Sigmoid colon (tissue), 7 donors: ENCODE measurements around the gene GEMIN8. TPM values are rescaled to one million over a fixed set of nuclear protein-coding genes. Genes with fewer than 3 reads are reported as not detected.

Experiments used
- DNase-seq: peaks from one replicate; pipeline ENCODE4 v3.0.0-alpha.2; 2019
- H3K27ac ChIP-seq, 4 donors: fragments of 200-600 bp; sonication (generic); one replicate each; pipeline ENCODE4 v1.5.1; 2016 to 2019; ENCODE audit warnings: mild to moderate bottlenecking in 1 of 4
- H3K27me3 ChIP-seq, 3 donors: fragments of 200-600 bp; sonication (generic); one replicate each; pipeline ENCODE4 v1.5.1; 2019; ENCODE audit warnings: mild to moderate bottlenecking in 1 of 3
- H3K36me3 ChIP-seq, 4 donors: fragments of 200-600 bp; sonication (generic); one replicate each; pipeline ENCODE4 v1.5.1; 2016 to 2019
- H3K4me1 ChIP-seq, 4 donors: fragments of 200-600 bp; sonication (generic); one replicate each; pipeline ENCODE4 v1.5.1; 2017 to 2019
- H3K4me3 ChIP-seq, 4 donors: fragments of 200-600 bp; sonication (generic); one replicate each; pipeline ENCODE4 v1.5.1; 2017 to 2019; ENCODE audit warnings: mild to moderate bottlenecking in 2 of 4, moderate library complexity in 1 of 4
- H3K9me3 ChIP-seq, 4 donors: fragments of 200-600 bp in 3 of 4; sonication (generic) in 3 of 4; one replicate each; pipeline versions ENCODE4 v1.5.1 to v1.6.1; 2013 to 2019
- CTCF ChIP-seq, 4 experiments: fragments of 450-650 bp in 3 of 4; fragments of 200-600 bp in 1 of 4; IDR thresholded peaks; one replicate each; pipeline ENCODE4 v1.5.1; 2016 to 2019; ENCODE audit warnings: antibody characterized with exemption in 4 of 4, mild to moderate bottlenecking in 3 of 4, moderate library complexity in 2 of 4
- EP300 ChIP-seq, 4 donors: sonication (generic); formaldehyde crosslinking; IDR thresholded peaks; one replicate each; pipeline ENCODE4 v1.6.1; 2017; ENCODE audit warnings: antibody characterized with exemption in 4 of 4
- POLR2A ChIP-seq, 2 donors: fragments of 450-650 bp; IDR thresholded peaks; one replicate each; pipeline ENCODE4 v1.6.1; 2016; ENCODE audit warnings: antibody characterized with exemption in 2 of 2, mild to moderate bottlenecking in 2 of 2, moderate library complexity in 2 of 2
- POLR2AphosphoS5 ChIP-seq, 4 donors: sonication (generic); formaldehyde crosslinking; IDR thresholded peaks; one replicate each; pipeline ENCODE4 v1.6.1; 2017; ENCODE audit warnings: antibody characterized with exemption in 4 of 4
- WGBS, 2 donors: extraction: QIAGEN DNeasy Blood & Tissue Kit; methylation state at CpG; one replicate each; pipeline ENCODE4 v1.1.7; 2013; 5-methylcytosine and 5-hydroxymethylcytosine counted together
- intact Hi-C: fragments of 100-400 bp; cut with DNase I; formaldehyde crosslinking; loops from one replicate; pipeline ENCODE4 v1.15.1; 2023
- polyA plus RNA-seq, 3 donors: library from polyadenylated mRNA; stranded (reverse); fragments of 200-250 nt; gene quantifications; one replicate each; pipeline ENCODE4 v1.2.3, GENCODE V29; 2013
- total RNA-seq, 4 donors: library from RNA; depleted of rRNA; stranded (reverse); fragments of >200 nt; gene quantifications; one replicate each; pipeline ENCODE4 v1.1.0, GENCODE V29; 2016
- donor health status: healthy with polysubstance abuse.
- donor health status: Bipolar disorder and iron deficiency.
- donor health status: healthy.

Gene GEMIN8
- total and polyA plus RNA-seq, 7 donors, result 9.5 to 28.5 (median 19.3) TPM

- Histone ChIP-seq H3K36me3 (peaks cover 0 to 14% (median 0%) of the 10 kb centered on the region in 4 donors), H3K4me1 (no peaks in the 10 kb centered on the region), H3K27ac (no peak overlapping the region), H3K27me3 (no peaks in the 10 kb centered on the region), H3K4me3 (no peak overlapping the region), H3K9me3 (no peaks in the 10 kb centered on the region)
- no peak for DNase-seq
- 74 to 79% methylated on average over 10 of the region's 10 CpGs for WGBS, 2 donors
- TF ChIP-seq EP300 (IDR thresholded peaks at IDR 0.05) (no peak), POLR2A (IDR thresholded peaks at IDR 0.05) (no peak)
- intact Hi-C loops, result no loop called here
Observed at GRCh38 chrX:14006540-14006939, 23.2 kb downstream of the GEMIN8 start.

GRCh38 chrX:14003876-14004425 lies 25.7 kb downstream of the GEMIN8 start:
- intact Hi-C loops, result no loop called here
- DNase-seq, result no peak
- Histone ChIP-seq H3K9me3 (no peaks in the 10 kb centered on the region), H3K27ac (no peak overlapping the region), H3K36me3 (peaks cover 0 to 12% (median 0%) of the 10 kb centered on the region in 4 donors), H3K4me1 (no peaks in the 10 kb centered on the region), H3K4me3 (no peak overlapping the region), H3K27me3 (no peaks in the 10 kb centered on the region)
- TF ChIP-seq CTCF (IDR thresholded peaks at IDR 0.05), result no peak
- TF ChIP-seq EP300 (IDR thresholded peaks at IDR 0.05), result no peak
- no peak for TF ChIP-seq POLR2AphosphoS5 (IDR thresholded peaks at IDR 0.05)
- no peak for TF ChIP-seq POLR2A (IDR thresholded peaks at IDR 0.05)
- WGBS, 2 donors, result 82 to 95% methylated on average over 2 of the region's 2 CpGs

- TF ChIP-seq POLR2A (IDR thresholded peaks at IDR 0.05), result no peak
- TF ChIP-seq EP300 (IDR thresholded peaks at IDR 0.05), result no peak
- TF ChIP-seq CTCF (IDR thresholded peaks at IDR 0.05), result no peak
- no peak for TF ChIP-seq POLR2AphosphoS5 (IDR thresholded peaks at IDR 0.05)
- no peak for DNase-seq
- 84 to 90% methylated on average over 4 of the region's 4 CpGs for WGBS, 2 donors
- H3K27ac ChIP-seq, result no peak overlapping the region
- H3K36me3 ChIP-seq, result peaks cover 0 to 6% (median 0%) of the 10 kb centered on the region in 4 donors
- H3K4me1 ChIP-seq, result no peaks in the 10 kb centered on the region
- no peak overlapping the region for H3K4me3 ChIP-seq
- no peaks in the 10 kb centered on the region for H3K9me3 ChIP-seq
- H3K27me3 ChIP-seq, result no peaks in the 10 kb centered on the region
- intact Hi-C loops, result no loop called here
Observed at GRCh38 chrX:14003028-14003427, 26.7 kb downstream of the GEMIN8 start.

- intact Hi-C loops, result no loop called here
- H3K4me1 ChIP-seq, result no peaks in the 10 kb centered on the region
Observed at GRCh38 chrX:13996650-13997049, 33.0 kb downstream of the GEMIN8 start.

GRCh38 chrX:13994536-13995080 lies 35.1 kb downstream of the GEMIN8 start:
- intact Hi-C loops, result no loop called here
- H3K27ac ChIP-seq, result no peak overlapping the region
- H3K36me3 ChIP-seq, result no peaks in the 10 kb centered on the region
- H3K4me3 ChIP-seq, result no peak overlapping the region
- no peak for DNase-seq
- 91 to 92% methylated on average over 3 of the region's 3 CpGs for WGBS, 2 donors
- TF ChIP-seq POLR2AphosphoS5 (IDR thresholded peaks at IDR 0.05), result no peak
- no peak for TF ChIP-seq CTCF (IDR thresholded peaks at IDR 0.05)
- TF ChIP-seq EP300 (IDR thresholded peaks at IDR 0.05), result no peak
- TF ChIP-seq POLR2A (IDR thresholded peaks at IDR 0.05), result no peak
- H3K4me1 ChIP-seq, result no peaks in the 10 kb centered on the region
- H3K9me3 ChIP-seq, result no peaks in the 10 kb centered on the region
- no peaks in the 10 kb centered on the region for H3K27me3 ChIP-seq

More at GRCh38 chrX:13996650-13997049, 33.0 kb downstream of the GEMIN8 start:
- WGBS, 2 donors, result 92 to 95% methylated on average over 6 of the region's 6 CpGs
- H3K4me3 ChIP-seq, result no peak overlapping the region
- TF ChIP-seq POLR2A (IDR thresholded peaks at IDR 0.05) (no peak), POLR2AphosphoS5 (IDR thresholded peaks at IDR 0.05) (no peak), CTCF (IDR thresholded peaks at IDR 0.05) (no peak), EP300 (IDR thresholded peaks at IDR 0.05) (no peak)
- no peaks in the 10 kb centered on the region for H3K36me3 ChIP-seq
- H3K9me3 ChIP-seq, result no peaks in the 10 kb centered on the region
- H3K27me3 ChIP-seq, result no peaks in the 10 kb centered on the region
- DNase-seq, result no peak
- H3K27ac ChIP-seq, result no peak overlapping the region
